Naive thymus-derived CD4-positive, alpha-beta T cell (primary cell): ENCODE measurements around the gene SH3TC1. TPM values are rescaled to one million over a fixed set of nuclear protein-coding genes. Genes with fewer than 3 reads are reported as not detected.

ENCODE experiments used
- ATAC-seq: fragments of 150-1000 bp; cut with Tn5 transposase; 2 replicates; pipeline ENCODE4 v1.10.0; 2021; ENCODE audit warnings: mild to moderate bottlenecking, moderate library complexity
- CTCF ChIA-PET: fragments of 350-600 bp; sonication (Branson Sonifier 250); formaldehyde crosslinking; loops from one replicate; lab custom pipeline; 2021; ENCODE audit warnings: antibody characterized with exemption; lab: Charles Lee
- POLR2A ChIA-PET: fragments of 350-600 bp; sonication (Branson Sonifier 250); formaldehyde crosslinking; loops from one replicate; lab custom pipeline; 2021; ENCODE audit warnings: antibody characterized with exemption, inconsistent platforms; lab: Charles Lee
- DNase-seq, 9 donors: peaks; one replicate each; pipeline versions ENCODE4 v3.0.0 to v3.0.0-alpha.2; 2020 to 2022; ENCODE audit warnings: mixed read lengths in 1 of 9
- H3K27ac ChIP-seq: one replicate; pipeline ENCODE4 v1.7.0; 2013; ENCODE audit warnings: mild to moderate bottlenecking, low read depth, low read length, moderate library complexity
- H3K27me3 ChIP-seq, 2 donors: one replicate each; pipeline ENCODE4 v1.7.0; 2013; ENCODE audit warnings: low read length in 2 of 2, mild to moderate bottlenecking in 2 of 2, moderate library complexity in 2 of 2; ENCODE audit not compliant: control insufficient read depth in 2 of 2, insufficient read depth in 2 of 2
- H3K36me3 ChIP-seq, 3 experiments: 1 replicate in 2 of 3; 2 replicates in 1 of 3; pipeline ENCODE4 v1.7.0; 2013; ENCODE audit warnings: low read length in 3 of 3, mild to moderate bottlenecking in 3 of 3, moderate library complexity in 1 of 3; ENCODE audit not compliant: insufficient read depth in 3 of 3, control insufficient read depth in 2 of 3
- H3K4me1 ChIP-seq, 2 donors: one replicate each; pipeline ENCODE4 v1.7.0; 2013; ENCODE audit warnings: low read length in 2 of 2, mild to moderate bottlenecking in 2 of 2, moderate library complexity in 1 of 2; ENCODE audit not compliant: control insufficient read depth in 2 of 2, insufficient read depth in 2 of 2
- H3K4me3 ChIP-seq: 2 replicates; pipeline ENCODE4 v1.7.0; 2013; ENCODE audit warnings: mild to moderate bottlenecking, low read length
- H3K9me3 ChIP-seq, 3 experiments: 1 replicate in 2 of 3; 2 replicates in 1 of 3; pipeline ENCODE4 v1.7.0; 2013; ENCODE audit warnings: low read length in 3 of 3; ENCODE audit not compliant: control insufficient read depth in 2 of 3
- H3K27ac Mint-ChIP-seq, 9 donors: one replicate each; pipeline ENCODE4 v1.8.0; 2020 to 2022; ENCODE audit warnings: mixed read lengths in 9 of 9, mild to moderate bottlenecking in 8 of 9, moderate library complexity in 5 of 9, inconsistent platforms in 2 of 9
- H3K27me3 Mint-ChIP-seq, 5 donors: one replicate each; pipeline ENCODE4 v1.8.0; 2021 to 2022; ENCODE audit warnings: mixed read lengths in 5 of 5, mild to moderate bottlenecking in 1 of 5
- H3K36me3 Mint-ChIP-seq, 5 donors: one replicate each; pipeline ENCODE4 v1.8.0; 2020 to 2022; ENCODE audit warnings: mixed read lengths in 5 of 5, mild to moderate bottlenecking in 3 of 5, inconsistent platforms in 1 of 5
- H3K4me1 Mint-ChIP-seq, 7 donors: one replicate each; pipeline ENCODE4 v1.8.0; 2020 to 2022; ENCODE audit warnings: mixed read lengths in 7 of 7, mild to moderate bottlenecking in 3 of 7, inconsistent platforms in 1 of 7
- H3K4me3 Mint-ChIP-seq, 10 donors: one replicate each; pipeline ENCODE4 v1.8.0; 2020 to 2022; ENCODE audit warnings: mild to moderate bottlenecking in 10 of 10, mixed read lengths in 10 of 10, moderate library complexity in 6 of 10, inconsistent platforms in 2 of 10
- H3K9me3 Mint-ChIP-seq, 11 donors: one replicate each; pipeline ENCODE4 v1.8.0; 2020 to 2022; ENCODE audit warnings: mixed read lengths in 11 of 11, mild to moderate bottlenecking in 4 of 11, inconsistent platforms in 1 of 11, moderate library complexity in 1 of 11
- intact Hi-C, 2 donors: fragments of 100-400 bp; cut with micrococcal nuclease; formaldehyde crosslinking; loops; one replicate each; pipeline ENCODE4 v1.15.1; 2023
- polyA plus RNA-seq, 2 donors: library from polyadenylated mRNA; unstranded; fragments of 300-500 nt; fragmentation: Illumina TruSeq; gene quantifications; one replicate each; pipeline ENCODE4 v1.2.3, GENCODE V29; 2021
- total RNA-seq, 6 experiments: library from RNA in 5 of 6; stranded (reverse) in 5 of 6; gene quantifications; 1 replicate in 5 of 6; 2 replicates in 1 of 6; pipeline ENCODE4 v1.2.3 and lab custom pipeline; 2021 to 2026

Gene SH3TC1
- total and polyA plus RNA-seq, 7 experiments from 2014 or later = 6.5 to 120 (median 34.9) TPM

GRCh38 chr4:8217871-8218270 lies 18.8 kb downstream of the SH3TC1 start:
- H3K4me1 ChIP-seq = peaks cover 5 to 12% of the 10 kb centered on the region in 2 donors
- H3K27ac Mint-ChIP-seq = peak overlapping the region in 3 of 9 donors; percentile 13 to 67 (median 46)
- peaks cover 0 to 80% (median under 1%) of the 10 kb centered on the region in 3 experiments for H3K36me3 ChIP-seq
- intact Hi-C loops = no loop called here
- H3K36me3 Mint-ChIP-seq = peaks cover 15 to 60% (median 20%) of the 10 kb centered on the region in 5 donors
- DNase-seq = no peak
- H3K27me3 Mint-ChIP-seq = no peaks in the 10 kb centered on the region
- H3K4me1 Mint-ChIP-seq = peaks cover 12 to 21% (median 15%) of the 10 kb centered on the region in 7 donors
- H3K27ac ChIP-seq = no peak overlapping the region
- no peaks in the 10 kb centered on the region for H3K9me3 Mint-ChIP-seq
- H3K4me3 ChIP-seq = no peak overlapping the region
- ChIA-PET CTCF (no interaction called here), POLR2A (no interaction called here)
- no peaks in the 10 kb centered on the region for H3K27me3 ChIP-seq
- H3K4me3 Mint-ChIP-seq = no peak overlapping the region
- no peak for ATAC-seq
- H3K9me3 ChIP-seq = no peaks in the 10 kb centered on the region

GRCh38 chr4:8218371-8219031 lies 19.4 kb downstream of the SH3TC1 start:
- Histone ChIP-seq H3K9me3 (no peaks in the 10 kb centered on the region), H3K4me1 (peaks cover 5 to 12% of the 10 kb centered on the region in 2 donors), H3K36me3 (peaks cover 0 to 80% (median 4%) of the 10 kb centered on the region in 3 experiments), H3K27ac (no peak overlapping the region), H3K27me3 (no peaks in the 10 kb centered on the region), H3K4me3 (no peak overlapping the region)
- Mint-ChIP-seq H3K27ac (peak overlapping the region in 3 of 9 donors; percentile 13 to 67 (median 62)), H3K36me3 (peaks cover 15 to 59% (median 22%) of the 10 kb centered on the region in 5 donors), H3K4me1 (peaks cover 12 to 21% (median 15%) of the 10 kb centered on the region in 7 donors), H3K4me3 (no peak overlapping the region), H3K9me3 (no peaks in the 10 kb centered on the region), H3K27me3 (no peaks in the 10 kb centered on the region)
- intact Hi-C loops = no loop called here
- no peak for ATAC-seq
- DNase-seq = peak in 1 of 9 donors; percentile 39
- POLR2A ChIA-PET = interaction anchor here (0.5 kb wide), 1 partner anchor 1306 kb away, joined by 3 read pairs; no protein-coding TSS in a partner anchor
- CTCF ChIA-PET = no interaction called here

- Histone ChIP-seq H3K4me1 (peaks cover 10 to 12% of the 10 kb centered on the region in 2 donors), H3K4me3 (no peak overlapping the region), H3K36me3 (peaks cover 0 to 80% (median 7%) of the 10 kb centered on the region in 3 experiments), H3K9me3 (no peaks in the 10 kb centered on the region), H3K27ac (no peak overlapping the region), H3K27me3 (no peaks in the 10 kb centered on the region)
- no peak overlapping the region for H3K4me3 Mint-ChIP-seq
- intact Hi-C loops = no loop called here
- peak overlapping the region in 1 of 9 donors; percentile 8 for H3K27ac Mint-ChIP-seq
- H3K36me3 Mint-ChIP-seq = peaks cover 15 to 60% (median 26%) of the 10 kb centered on the region in 5 donors
- CTCF ChIA-PET = no interaction called here
- no peak for DNase-seq
- H3K9me3 Mint-ChIP-seq = no peaks in the 10 kb centered on the region
- H3K4me1 Mint-ChIP-seq = peaks cover 13 to 24% (median 19%) of the 10 kb centered on the region in 7 donors
- POLR2A ChIA-PET = no interaction called here
- H3K27me3 Mint-ChIP-seq = no peaks in the 10 kb centered on the region
- no peak for ATAC-seq
Measured at GRCh38 chr4:8219236-8219635, 20.1 kb downstream of the SH3TC1 start.

GRCh38 chr4:8220661-8221450 lies 21.8 kb downstream of the SH3TC1 start:
- H3K36me3 ChIP-seq = peaks cover 0 to 79% (median 7%) of the 10 kb centered on the region in 3 experiments

GRCh38 chr4:8221476-8221875 lies 22.4 kb downstream of the SH3TC1 start:
- Histone ChIP-seq H3K4me1 (peaks cover 12 to 33% of the 10 kb centered on the region in 2 donors), H3K27ac (peak overlapping the region; percentile 59), H3K27me3 (no peaks in the 10 kb centered on the region), H3K9me3 (no peaks in the 10 kb centered on the region), H3K4me3 (no peak overlapping the region), H3K36me3 (peaks cover 0 to 73% (median 7%) of the 10 kb centered on the region in 3 experiments)
- DNase-seq (peak in 6 of 9 donors; percentile 61 to 77 (median 75)), ATAC-seq (peak; percentile 87)
- Mint-ChIP-seq H3K9me3 (no peaks in the 10 kb centered on the region), H3K36me3 (peaks cover 15 to 59% (median 27%) of the 10 kb centered on the region in 5 donors), H3K27me3 (no peaks in the 10 kb centered on the region), H3K4me1 (peaks cover 16 to 33% (median 24%) of the 10 kb centered on the region in 7 donors), H3K27ac (peak overlapping the region; percentile 42 to 90 (median 81)), H3K4me3 (peak overlapping the region in 4 of 10 donors; percentile 7 to 41 (median 16))
- ChIA-PET CTCF (no interaction called here), POLR2A (interaction anchor here (0.8 to 1.1 kb wide), 2 partner anchors 20 to 21 kb away, joined by 3 read pairs; no protein-coding TSS in a partner anchor)
- intact Hi-C loops = loop anchor here in 1 of 2 donors (2.0 kb wide), 1 partner anchor 23 kb away; the partner anchor contains the start of gene SH3TC1

More at GRCh38 chr4:8220661-8221450, 21.8 kb downstream of the SH3TC1 start:
- Mint-ChIP-seq H3K9me3 (no peaks in the 10 kb centered on the region), H3K4me3 (peak overlapping the region in 4 of 10 donors; percentile 7 to 41 (median 16)), H3K27me3 (no peaks in the 10 kb centered on the region), H3K36me3 (peaks cover 15 to 59% (median 27%) of the 10 kb centered on the region in 5 donors), H3K27ac (peak overlapping the region in 8 of 9 donors; percentile 57 to 90 (median 82)), H3K4me1 (peaks cover 16 to 33% (median 24%) of the 10 kb centered on the region in 7 donors)
- no peaks in the 10 kb centered on the region for H3K9me3 ChIP-seq
- intact Hi-C loops = loop anchor here in 1 of 2 donors (2.0 kb wide), 1 partner anchor 22 kb away; the partner anchor contains the start of gene SH3TC1
- H3K27me3 ChIP-seq = no peaks in the 10 kb centered on the region
- ChIA-PET POLR2A (interaction anchor here (1.1 to 1.4 kb wide), 2 partner anchors 21 to 65 kb away, joined by 3 to 4 read pairs; no protein-coding TSS in a partner anchor), CTCF (no interaction called here)
- H3K4me3 ChIP-seq = no peak overlapping the region
- ATAC-seq (no peak), DNase-seq (no peak)
- H3K27ac ChIP-seq = peak overlapping the region; percentile 59
- H3K4me1 ChIP-seq = peaks cover 12 to 26% of the 10 kb centered on the region in 2 donors

GRCh38 chr4:8221985-8222384 lies 22.9 kb downstream of the SH3TC1 start:
- H3K4me3 ChIP-seq = no peak overlapping the region
- H3K36me3 ChIP-seq = peaks cover 0 to 72% (median 7%) of the 10 kb centered on the region in 3 experiments
- Mint-ChIP-seq H3K36me3 (peaks cover 15 to 59% (median 27%) of the 10 kb centered on the region in 5 donors), H3K27ac (peak overlapping the region in 8 of 9 donors; percentile 78 to 90 (median 83)), H3K4me1 (peaks cover 16 to 34% (median 26%) of the 10 kb centered on the region in 7 donors), H3K27me3 (no peaks in the 10 kb centered on the region), H3K9me3 (no peaks in the 10 kb centered on the region), H3K4me3 (peak overlapping the region in 3 of 10 donors; percentile 16 to 41 (median 17))
- DNase-seq (no peak), ATAC-seq (peak; percentile 16)
- POLR2A ChIA-PET = interaction anchor here (0.8 to 1.1 kb wide), 2 partner anchors 21 to 22 kb away, joined by 3 read pairs; no protein-coding TSS in a partner anchor
- peaks cover 12 to 35% of the 10 kb centered on the region in 2 donors for H3K4me1 ChIP-seq
- no peaks in the 10 kb centered on the region for H3K27me3 ChIP-seq
- H3K27ac ChIP-seq = peak overlapping the region; percentile 59
- intact Hi-C loops = loop anchor here in 1 of 2 donors (2.0 kb wide), 1 partner anchor 23 kb away; the partner anchor contains the start of gene SH3TC1
- no peaks in the 10 kb centered on the region for H3K9me3 ChIP-seq
- CTCF ChIA-PET = no interaction called here
